GM23338 (cell line): ENCODE data around the gene TMEM8B.

ENCODE experiments used
- EZH2 ChIP-seq: fragments of 200-600 bp; sonication (generic); IDR thresholded peaks from one replicate; pipeline ENCODE4 v1.8.0; 2017; ENCODE audit warnings: antibody characterized with exemption, mild to moderate bottlenecking, low read depth; ENCODE audit not compliant: unreplicated experiment
- EZH2phosphoT487 ChIP-seq: fragments of 200-600 bp; sonication (generic); IDR thresholded peaks from one replicate; pipeline ENCODE4 v1.8.1; 2018; ENCODE audit warnings: antibody characterized with exemption; ENCODE audit not compliant: unreplicated experiment
- JUNB ChIP-seq: IDR thresholded peaks from one replicate; pipeline ENCODE4 v1.6.1; 2016; ENCODE audit warnings: antibody characterized with exemption; ENCODE audit not compliant: unreplicated experiment
- NANOG ChIP-seq: IDR thresholded peaks from 2 replicates; pipeline ENCODE4 v1.6.1; 2016; ENCODE audit warnings: antibody characterized with exemption, borderline replicate concordance
- POLR2AphosphoS5 ChIP-seq: IDR thresholded peaks from 2 replicates; pipeline ENCODE4 v1.6.1; 2016; ENCODE audit warnings: antibody characterized with exemption, low read depth
- STAT1 ChIP-seq: IDR thresholded peaks from one replicate; pipeline ENCODE4 v1.6.1; 2016; ENCODE audit warnings: antibody characterized with exemption; ENCODE audit not compliant: unreplicated experiment
- ZNF114 ChIP-seq: fragments of 250-450 bp; sonication (Bioruptor Pico); IDR thresholded peaks from 2 replicates; pipeline ENCODE4 v1.5.0; 2020; ENCODE audit warnings: mild to moderate bottlenecking, moderate library complexity
- TF ChIP-seq, protein P1 (sequence below), 2 experiments: fragments of 200-600 bp in 1 of 2; sonication (generic) in 1 of 2; conservative IDR thresholded peaks; 2 replicates each; pipeline versions ENCODE4 v1.5.1 to v1.6.1; 2016 to 2017; ENCODE audit warnings: antibody characterized with exemption in 2 of 2, low read depth in 2 of 2, mild to moderate bottlenecking in 2 of 2, moderate library complexity in 1 of 2
- TF ChIP-seq, protein P2 (sequence below): IDR thresholded peaks from 2 replicates; pipeline ENCODE4 v1.6.1; 2016; ENCODE audit warnings: antibody characterized with exemption
- TF ChIP-seq, protein P3 (sequence below): IDR thresholded peaks from one replicate; pipeline ENCODE4 v1.6.1; 2018; ENCODE audit warnings: antibody characterized with exemption; ENCODE audit not compliant: unreplicated experiment

DNA sequence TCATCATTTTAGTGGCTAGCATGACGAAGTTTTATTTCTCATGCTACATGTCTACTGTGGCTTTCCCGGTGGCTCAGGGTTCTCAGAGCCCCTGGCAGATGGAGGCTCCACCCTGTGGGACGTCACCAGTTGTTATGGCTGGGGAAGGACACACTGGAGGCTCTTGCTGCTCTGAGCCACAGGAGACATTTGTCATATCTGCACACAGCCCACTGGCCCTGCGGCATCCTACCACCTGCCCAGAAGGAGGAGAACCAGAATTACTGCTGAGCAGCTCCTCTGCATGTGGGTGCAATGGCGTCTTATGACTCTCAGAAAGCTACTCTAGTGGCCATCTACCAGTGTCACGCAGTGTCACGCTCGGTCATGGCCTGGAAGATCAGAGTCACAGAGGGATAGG is 34.6 kb downstream of the TMEM8B start:
- TF ChIP-seq, protein P1, sequence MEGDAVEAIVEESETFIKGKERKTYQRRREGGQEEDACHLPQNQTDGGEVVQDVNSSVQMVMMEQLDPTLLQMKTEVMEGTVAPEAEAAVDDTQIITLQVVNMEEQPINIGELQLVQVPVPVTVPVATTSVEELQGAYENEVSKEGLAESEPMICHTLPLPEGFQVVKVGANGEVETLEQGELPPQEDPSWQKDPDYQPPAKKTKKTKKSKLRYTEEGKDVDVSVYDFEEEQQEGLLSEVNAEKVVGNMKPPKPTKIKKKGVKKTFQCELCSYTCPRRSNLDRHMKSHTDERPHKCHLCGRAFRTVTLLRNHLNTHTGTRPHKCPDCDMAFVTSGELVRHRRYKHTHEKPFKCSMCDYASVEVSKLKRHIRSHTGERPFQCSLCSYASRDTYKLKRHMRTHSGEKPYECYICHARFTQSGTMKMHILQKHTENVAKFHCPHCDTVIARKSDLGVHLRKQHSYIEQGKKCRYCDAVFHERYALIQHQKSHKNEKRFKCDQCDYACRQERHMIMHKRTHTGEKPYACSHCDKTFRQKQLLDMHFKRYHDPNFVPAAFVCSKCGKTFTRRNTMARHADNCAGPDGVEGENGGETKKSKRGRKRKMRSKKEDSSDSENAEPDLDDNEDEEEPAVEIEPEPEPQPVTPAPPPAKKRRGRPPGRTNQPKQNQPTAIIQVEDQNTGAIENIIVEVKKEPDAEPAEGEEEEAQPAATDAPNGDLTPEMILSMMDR (conservative IDR thresholded peaks at IDR 0.05; ENCODE audit: low read depth in 2 of 2): no peak
- no peak for TF ChIP-seq EZH2phosphoT487
- TF ChIP-seq POLR2AphosphoS5: no peak
- TF ChIP-seq, protein P2, sequence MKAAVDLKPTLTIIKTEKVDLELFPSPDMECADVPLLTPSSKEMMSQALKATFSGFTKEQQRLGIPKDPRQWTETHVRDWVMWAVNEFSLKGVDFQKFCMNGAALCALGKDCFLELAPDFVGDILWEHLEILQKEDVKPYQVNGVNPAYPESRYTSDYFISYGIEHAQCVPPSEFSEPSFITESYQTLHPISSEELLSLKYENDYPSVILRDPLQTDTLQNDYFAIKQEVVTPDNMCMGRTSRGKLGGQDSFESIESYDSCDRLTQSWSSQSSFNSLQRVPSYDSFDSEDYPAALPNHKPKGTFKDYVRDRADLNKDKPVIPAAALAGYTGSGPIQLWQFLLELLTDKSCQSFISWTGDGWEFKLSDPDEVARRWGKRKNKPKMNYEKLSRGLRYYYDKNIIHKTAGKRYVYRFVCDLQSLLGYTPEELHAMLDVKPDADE: no peak
- no peak for TF ChIP-seq EZH2
- no peak for TF ChIP-seq ZNF114
- TF ChIP-seq JUNB: no peak
- no peak for TF ChIP-seq STAT1
- TF ChIP-seq, protein P3, sequence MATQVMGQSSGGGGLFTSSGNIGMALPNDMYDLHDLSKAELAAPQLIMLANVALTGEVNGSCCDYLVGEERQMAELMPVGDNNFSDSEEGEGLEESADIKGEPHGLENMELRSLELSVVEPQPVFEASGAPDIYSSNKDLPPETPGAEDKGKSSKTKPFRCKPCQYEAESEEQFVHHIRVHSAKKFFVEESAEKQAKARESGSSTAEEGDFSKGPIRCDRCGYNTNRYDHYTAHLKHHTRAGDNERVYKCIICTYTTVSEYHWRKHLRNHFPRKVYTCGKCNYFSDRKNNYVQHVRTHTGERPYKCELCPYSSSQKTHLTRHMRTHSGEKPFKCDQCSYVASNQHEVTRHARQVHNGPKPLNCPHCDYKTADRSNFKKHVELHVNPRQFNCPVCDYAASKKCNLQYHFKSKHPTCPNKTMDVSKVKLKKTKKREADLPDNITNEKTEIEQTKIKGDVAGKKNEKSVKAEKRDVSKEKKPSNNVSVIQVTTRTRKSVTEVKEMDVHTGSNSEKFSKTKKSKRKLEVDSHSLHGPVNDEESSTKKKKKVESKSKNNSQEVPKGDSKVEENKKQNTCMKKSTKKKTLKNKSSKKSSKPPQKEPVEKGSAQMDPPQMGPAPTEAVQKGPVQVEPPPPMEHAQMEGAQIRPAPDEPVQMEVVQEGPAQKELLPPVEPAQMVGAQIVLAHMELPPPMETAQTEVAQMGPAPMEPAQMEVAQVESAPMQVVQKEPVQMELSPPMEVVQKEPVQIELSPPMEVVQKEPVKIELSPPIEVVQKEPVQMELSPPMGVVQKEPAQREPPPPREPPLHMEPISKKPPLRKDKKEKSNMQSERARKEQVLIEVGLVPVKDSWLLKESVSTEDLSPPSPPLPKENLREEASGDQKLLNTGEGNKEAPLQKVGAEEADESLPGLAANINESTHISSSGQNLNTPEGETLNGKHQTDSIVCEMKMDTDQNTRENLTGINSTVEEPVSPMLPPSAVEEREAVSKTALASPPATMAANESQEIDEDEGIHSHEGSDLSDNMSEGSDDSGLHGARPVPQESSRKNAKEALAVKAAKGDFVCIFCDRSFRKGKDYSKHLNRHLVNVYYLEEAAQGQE: no peak
- TF ChIP-seq NANOG: no peak
